ENCODE data around the gene DACT1.

Gene DACT1

GRCh38 chr14:58666737-58667136 lies 29.0 kb downstream of the DACT1 start:
- DNase-seq (ENCODE audit: low read depth in 2 of 2): no peak

- no peak for DNase-seq (ENCODE audit: low read depth in 2 of 2)
These were observed 30.1 kb downstream of the DACT1 start for GRCh38 chr14:58667900-58668299.

GRCh38 chr14:58668848-58669480 lies 31.2 kb downstream of the DACT1 start:
- DNase-seq (ENCODE audit: low read depth in 2 of 2): no peak

- no peak for DNase-seq (ENCODE audit: low read depth in 2 of 2)
These were observed 31.9 kb downstream of the DACT1 start for GRCh38 chr14:58669556-58670200.

- DNase-seq (ENCODE audit: low read depth in 2 of 2): no peak
These were observed 33.3 kb downstream of the DACT1 start for GRCh38 chr14:58671024-58671423.

- DNase-seq (ENCODE audit: low read depth in 2 of 2): no peak
These were observed 33.7 kb downstream of the DACT1 start for GRCh38 chr14:58671436-58671835.

- DNase-seq (ENCODE audit: low read depth in 2 of 2): no peak
These were observed 36.0 kb downstream of the DACT1 start for GRCh38 chr14:58673722-58674121.

- no peak for DNase-seq (ENCODE audit: low read depth in 2 of 2)
These were observed 39.2 kb downstream of the DACT1 start for GRCh38 chr14:58677001-58677400.

- no peak for DNase-seq (ENCODE audit: low read depth in 2 of 2)
These were observed 39.8 kb downstream of the DACT1 start for GRCh38 chr14:58677517-58677916.

GRCh38 chr14:58677996-58678395 lies 40.2 kb downstream of the DACT1 start:
- no peak for DNase-seq (ENCODE audit: low read depth in 2 of 2)

- DNase-seq (ENCODE audit: low read depth in 2 of 2): no peak
These were observed 42.9 kb downstream of the DACT1 start for GRCh38 chr14:58680698-58681097.

- DNase-seq (ENCODE audit: low read depth in 2 of 2): no peak
These were observed 49.6 kb downstream of the DACT1 start for GRCh38 chr14:58687232-58687795.

- DNase-seq (ENCODE audit: low read depth in 2 of 2): no peak
These were observed 53.2 kb downstream of the DACT1 start for GRCh38 chr14:58690801-58691516.

GRCh38 chr14:58693048-58693447 lies 55.3 kb downstream of the DACT1 start:
- DNase-seq (ENCODE audit: low read depth in 2 of 2): no peak

- DNase-seq (ENCODE audit: low read depth in 2 of 2): no peak
These were observed 57.8 kb downstream of the DACT1 start for GRCh38 chr14:58695514-58695913.

GRCh38 chr14:58697266-58697929 lies 59.6 kb downstream of the DACT1 start:
- DNase-seq (ENCODE audit: low read depth in 2 of 2): no peak

Data from activated CD4-positive, alpha-beta T cell treated with anti-CD3 and anti-CD28 coated beads for 24 hours (primary cell).